GM12878 (cell line): ENCODE results near the gene PCDHGB2.

Experiments
- CTCF ChIP-seq, 3 experiments: IDR thresholded peaks in 2 of 3; conservative IDR thresholded peaks in 1 of 3; 2 replicates each; pipeline ENCODE4 v1.5.1; 2011; ENCODE audit warnings: low read depth in 3 of 3, low read length in 3 of 3, mild to moderate bottlenecking in 3 of 3, control low read depth in 2 of 3, moderate library complexity in 2 of 3, inconsistent platforms in 1 of 3, mixed read lengths in 1 of 3; ENCODE audit not compliant: control insufficient read depth in 2 of 3, insufficient read depth in 1 of 3; ENCODE audit errors: extremely low read depth in 1 of 3
- EGR1 ChIP-seq, 2 experiments: IDR thresholded peaks; 1 replicate in 1 of 2; 2 replicates in 1 of 2; pipeline ENCODE4 v1.6.1; 2011 to 2012; ENCODE audit warnings: low read depth in 2 of 2, low read length in 2 of 2, borderline replicate concordance in 1 of 2, mild to moderate bottlenecking in 1 of 2, moderate library complexity in 1 of 2
- POLR2AphosphoS2 ChIP-seq: IDR thresholded peaks from 2 replicates; pipeline ENCODE4 v1.6.1; 2011; ENCODE audit warnings: low read depth, mild to moderate bottlenecking, low read length, improper control_type of control experiment, moderate library complexity
- TAF1 ChIP-seq: IDR thresholded peaks from 2 replicates; pipeline ENCODE4 v1.6.1; 2011; ENCODE audit warnings: mild to moderate bottlenecking, low read depth, low read length, borderline replicate concordance

- TF ChIP-seq TAF1 (no peak), POLR2AphosphoS2 (no peak), CTCF (IDR thresholded peaks at IDR 0.05 in 2 of 3, conservative IDR thresholded peaks at IDR 0.05 in 1 of 3; ENCODE audit: control insufficient read depth in 2 of 3, extremely low read depth in 1 of 3, insufficient read depth in 1 of 3, low read depth in 3 of 3, low read length in 3 of 3) (no peak), EGR1 (IDR thresholded peaks at IDR 0.05; ENCODE audit: borderline replicate concordance in 1 of 2, low read depth in 2 of 2, low read length in 2 of 2) (no peak)
These were observed 24.9 kb downstream of the PCDHGB2 start for GRCh38 chr5:141384471-141385267.
